Measurements from ENCODE around the gene FBXW2.

GRCh38 chr9:120711841-120712538, 81.2 kb downstream of the FBXW2 start:
- TF ChIP-seq, protein P1, sequence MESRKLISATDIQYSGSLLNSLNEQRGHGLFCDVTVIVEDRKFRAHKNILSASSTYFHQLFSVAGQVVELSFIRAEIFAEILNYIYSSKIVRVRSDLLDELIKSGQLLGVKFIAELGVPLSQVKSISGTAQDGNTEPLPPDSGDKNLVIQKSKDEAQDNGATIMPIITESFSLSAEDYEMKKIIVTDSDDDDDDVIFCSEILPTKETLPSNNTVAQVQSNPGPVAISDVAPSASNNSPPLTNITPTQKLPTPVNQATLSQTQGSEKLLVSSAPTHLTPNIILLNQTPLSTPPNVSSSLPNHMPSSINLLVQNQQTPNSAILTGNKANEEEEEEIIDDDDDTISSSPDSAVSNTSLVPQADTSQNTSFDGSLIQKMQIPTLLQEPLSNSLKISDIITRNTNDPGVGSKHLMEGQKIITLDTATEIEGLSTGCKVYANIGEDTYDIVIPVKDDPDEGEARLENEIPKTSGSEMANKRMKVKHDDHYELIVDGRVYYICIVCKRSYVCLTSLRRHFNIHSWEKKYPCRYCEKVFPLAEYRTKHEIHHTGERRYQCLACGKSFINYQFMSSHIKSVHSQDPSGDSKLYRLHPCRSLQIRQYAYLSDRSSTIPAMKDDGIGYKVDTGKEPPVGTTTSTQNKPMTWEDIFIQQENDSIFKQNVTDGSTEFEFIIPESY (IDR thresholded peaks at IDR 0.05; ENCODE audit: borderline replicate concordance, low read depth): no peak
- no peak for TF ChIP-seq POLR2AphosphoS5 (IDR thresholded peaks at IDR 0.05; ENCODE audit: low read depth, low read length)
- no peak for TF ChIP-seq RCOR1 (IDR thresholded peaks at IDR 0.05; ENCODE audit: low read length)
